GM18873 (cell line): Measurements from ENCODE around the gene NHSL2.

Experiments
- ATAC-seq: cut with Tn5 transposase; IDR thresholded peaks from one replicate; pipeline ENCODE4 v1.9.1; 2021; ENCODE audit warnings: mild to moderate bottlenecking, moderate library complexity, moderate number of reproducible peaks; ENCODE audit not compliant: unreplicated experiment, low FRiP score

NHSL2 gene

DNA sequence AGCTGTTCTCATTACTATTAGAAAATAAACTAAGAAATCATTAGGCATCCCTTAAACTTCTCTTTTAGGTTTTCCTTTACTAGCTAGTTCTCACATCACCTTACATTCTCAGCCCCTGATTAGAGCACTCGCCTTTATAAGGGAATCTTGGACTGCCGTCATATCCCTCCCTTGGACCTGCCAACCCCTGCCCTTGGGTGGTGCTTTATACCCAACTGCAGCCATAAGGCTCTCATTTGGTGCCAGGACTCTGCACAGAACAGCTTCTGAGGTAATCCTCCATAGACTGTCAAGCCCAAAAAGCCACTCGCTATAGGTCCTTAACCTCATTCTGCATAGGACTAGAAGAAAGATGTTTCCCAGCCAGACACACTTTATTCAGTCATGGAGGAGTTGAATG lies 67.5 kb downstream of the NHSL2 start:
- no peak for ATAC-seq

GRCh38 chrX:71989768-71990426 lies 79.3 kb downstream of the NHSL2 start:
- no peak for ATAC-seq

GRCh38 chrX:71990518-71990917 lies 79.9 kb downstream of the NHSL2 start:
- ATAC-seq: no peak

- no peak for ATAC-seq
These were observed 80.5 kb downstream of the NHSL2 start for GRCh38 chrX:71991164-71991563.

GRCh38 chrX:71992711-71993110 lies 82.1 kb downstream of the NHSL2 start:
- no peak for ATAC-seq

- ATAC-seq: no peak
These were observed 82.7 kb downstream of the NHSL2 start for GRCh38 chrX:71993371-71993770.

- ATAC-seq: no peak
These were observed 84.0 kb downstream of the NHSL2 start for GRCh38 chrX:71994601-71995000.

- no peak for ATAC-seq
These were observed 84.5 kb downstream of the NHSL2 start for GRCh38 chrX:71995122-71995521.

- no peak for ATAC-seq
These were observed 85.5 kb downstream of the NHSL2 start for GRCh38 chrX:71996136-71996535.

GRCh38 chrX:71996826-71997225 lies 86.2 kb downstream of the NHSL2 start:
- no peak for ATAC-seq

GRCh38 chrX:71997320-71997719 lies 86.7 kb downstream of the NHSL2 start:
- ATAC-seq: no peak

- ATAC-seq: no peak
These were observed 88.3 kb downstream of the NHSL2 start for GRCh38 chrX:71998836-71999509.

DNA sequence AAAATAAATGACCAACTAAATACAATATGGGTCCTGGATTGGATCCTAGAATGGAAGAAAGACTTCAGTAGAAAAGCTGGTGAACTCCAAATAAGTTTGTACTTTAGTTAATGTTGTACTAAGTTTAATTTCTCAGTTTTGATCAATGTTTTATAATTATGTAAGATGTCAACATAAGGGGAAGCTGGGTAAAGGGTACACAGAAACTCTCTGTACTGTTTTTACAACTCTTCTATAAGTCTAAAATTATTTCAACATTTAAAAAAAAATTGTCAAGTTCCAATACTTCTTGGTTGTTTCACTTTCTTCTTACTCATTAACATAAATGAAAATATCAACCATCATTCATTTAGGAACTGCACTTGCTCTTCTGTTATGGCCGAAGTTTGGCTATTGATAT lies 88.9 kb downstream of the NHSL2 start:
- ATAC-seq: no peak

DNA sequence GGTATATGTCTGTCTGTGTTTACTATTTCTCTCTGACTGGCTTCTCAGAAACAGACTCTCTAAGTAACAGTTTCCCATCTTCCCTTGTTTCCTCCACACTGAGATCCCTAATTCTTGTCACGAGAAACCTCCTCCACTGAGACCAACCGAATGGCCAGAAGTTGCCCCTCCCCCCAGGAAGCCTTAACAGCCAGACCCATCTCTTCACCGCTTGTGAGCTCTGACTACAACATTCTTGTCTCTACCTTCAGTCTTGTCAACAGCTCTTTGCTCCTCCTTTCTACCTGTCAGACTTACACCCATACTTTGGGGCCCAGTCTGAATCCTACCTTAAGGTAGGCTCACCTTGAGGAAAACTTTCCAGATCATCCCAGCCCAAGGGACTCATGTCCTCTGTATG lies 90.8 kb downstream of the NHSL2 start:
- no peak for ATAC-seq

GRCh38 chrX:72001906-72002305 lies 91.3 kb downstream of the NHSL2 start:
- ATAC-seq: no peak

DNA sequence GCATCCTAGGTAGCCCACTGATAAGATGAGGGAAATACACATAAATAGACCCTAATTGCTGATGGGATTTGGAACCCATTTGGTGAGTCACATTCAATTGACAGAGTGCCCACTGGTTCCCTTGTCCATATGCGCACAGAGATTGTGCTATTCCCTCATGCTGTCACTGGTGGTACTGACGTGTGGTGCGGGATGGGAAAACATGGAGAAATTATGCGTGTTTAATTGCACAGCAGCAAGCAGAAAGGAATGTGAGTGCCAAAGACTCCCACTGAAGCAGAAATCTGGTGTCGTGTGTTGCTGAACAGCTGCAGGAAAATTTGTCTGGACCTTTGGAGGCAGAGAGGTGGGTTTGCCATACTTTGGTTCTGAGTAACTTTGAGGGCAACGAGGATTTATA lies 92.2 kb downstream of the NHSL2 start:
- no peak for ATAC-seq

DNA sequence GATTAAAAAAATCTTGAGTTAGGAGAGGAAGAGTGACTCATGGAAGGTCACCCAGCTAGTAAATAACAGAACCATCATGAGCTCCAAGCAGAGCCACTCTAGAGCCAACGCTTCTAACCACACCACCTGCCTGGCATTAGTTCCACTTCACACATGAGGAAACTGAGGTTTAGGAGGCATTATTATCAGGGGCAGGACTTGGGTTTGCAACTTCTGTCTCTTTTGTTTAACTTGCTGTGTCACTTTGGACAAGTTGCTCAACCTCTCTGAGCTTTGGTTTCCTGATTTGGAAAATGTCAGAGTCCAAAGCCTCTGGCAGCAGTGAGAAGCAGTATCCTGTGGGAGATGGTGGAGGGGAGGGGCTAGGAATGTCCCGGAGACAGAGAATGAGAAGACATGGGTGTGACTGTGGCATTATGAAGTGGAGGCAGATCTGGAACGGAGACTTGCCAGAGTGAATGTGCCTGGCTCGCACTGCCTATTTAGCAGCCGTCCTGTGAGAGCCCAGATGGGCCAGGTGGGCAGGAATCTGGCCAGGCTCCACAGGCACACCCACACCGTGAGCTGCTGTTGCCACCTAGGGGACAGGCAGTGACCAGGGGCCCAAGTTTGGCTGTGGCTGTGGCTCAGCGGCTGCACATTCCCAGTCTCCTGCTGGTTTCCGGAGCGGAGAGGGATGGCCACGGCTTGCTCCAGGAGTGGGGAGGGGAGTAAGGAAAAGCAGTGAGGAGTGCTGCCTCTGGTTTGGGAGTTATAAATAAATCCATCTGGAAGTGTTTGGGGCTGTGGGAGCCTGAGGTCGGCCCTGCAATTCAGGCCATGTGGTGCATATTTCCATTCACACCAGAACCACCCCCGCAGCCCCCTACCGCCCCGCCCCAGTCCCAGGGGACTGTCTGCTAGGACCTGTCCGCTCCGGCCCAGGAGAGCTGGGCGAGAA lies 93.4 kb downstream of the NHSL2 start:
- no peak for ATAC-seq

- ATAC-seq: no peak
These were observed 94.4 kb downstream of the NHSL2 start for GRCh38 chrX:72005046-72005445.

DNA sequence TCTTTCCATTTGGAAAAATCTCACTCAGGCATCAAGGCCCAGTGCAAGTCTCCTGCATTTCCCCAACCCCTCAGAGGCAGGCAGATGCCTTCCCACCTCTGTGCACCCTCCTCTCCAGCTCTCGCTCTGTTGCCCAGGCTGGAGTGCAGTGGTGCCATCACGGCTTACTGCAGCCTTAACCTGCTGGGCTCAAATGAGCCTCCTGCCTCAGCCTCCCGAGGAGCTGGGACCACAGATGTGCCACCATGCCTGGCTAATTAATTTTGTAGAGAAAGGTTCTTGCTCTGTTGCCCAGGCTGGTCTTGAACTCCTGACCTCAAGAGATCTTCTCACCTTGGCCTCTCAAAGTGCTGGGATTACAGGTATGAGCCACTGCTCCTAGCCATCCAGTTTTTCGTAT lies 95.8 kb downstream of the NHSL2 start:
- no peak for ATAC-seq

DNA sequence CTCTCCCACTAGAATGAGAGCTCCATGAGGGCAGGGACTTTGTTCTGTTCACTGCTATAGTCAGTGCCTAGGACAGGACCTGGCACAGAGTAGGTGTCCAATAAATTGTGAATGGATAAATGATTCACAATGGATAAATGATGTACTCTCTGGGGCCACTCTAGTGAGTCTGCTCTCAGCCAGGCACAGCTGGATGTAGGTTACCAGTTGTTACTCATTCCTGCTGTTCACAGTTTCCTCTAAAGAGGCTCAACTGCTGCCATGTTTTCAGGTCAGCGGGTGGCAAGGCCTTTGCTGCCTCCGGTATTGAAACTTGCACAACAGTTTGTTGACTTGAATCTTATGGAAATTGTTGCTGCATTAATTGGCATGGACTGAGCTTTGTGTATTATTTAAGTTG lies 99.1 kb downstream of the NHSL2 start:
- no peak for ATAC-seq

DNA sequence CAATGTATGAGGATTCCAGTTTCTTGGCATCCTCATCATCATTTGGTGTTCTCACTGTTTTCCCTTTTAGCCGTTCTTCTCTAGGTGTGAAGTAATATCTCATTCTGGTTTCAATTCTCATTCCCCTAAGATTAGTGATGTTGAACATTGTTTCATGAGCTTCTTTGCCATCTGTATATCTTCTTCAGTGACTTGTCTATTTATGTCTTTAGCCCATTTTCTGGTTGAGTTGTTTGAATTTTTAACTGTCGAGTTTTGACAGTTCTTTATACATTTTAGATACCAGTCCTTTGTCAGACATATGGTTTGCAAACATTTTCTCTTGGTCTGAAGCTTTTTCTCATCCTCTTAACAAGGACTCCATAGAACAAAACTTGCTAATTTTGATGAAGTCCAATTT lies 101.1 kb downstream of the NHSL2 start:
- ATAC-seq: no peak
